ENCODE measurements around the gene CDC34. TPM values are rescaled to one million over a fixed set of nuclear protein-coding genes. Genes with fewer than 3 reads are reported as not detected.
A peak's percentile ranks its signal among the peaks of the same experiment; 100 is the strongest.

Gene CDC34
- total RNA-seq, 1 donor: 49.3 TPM

DNA sequence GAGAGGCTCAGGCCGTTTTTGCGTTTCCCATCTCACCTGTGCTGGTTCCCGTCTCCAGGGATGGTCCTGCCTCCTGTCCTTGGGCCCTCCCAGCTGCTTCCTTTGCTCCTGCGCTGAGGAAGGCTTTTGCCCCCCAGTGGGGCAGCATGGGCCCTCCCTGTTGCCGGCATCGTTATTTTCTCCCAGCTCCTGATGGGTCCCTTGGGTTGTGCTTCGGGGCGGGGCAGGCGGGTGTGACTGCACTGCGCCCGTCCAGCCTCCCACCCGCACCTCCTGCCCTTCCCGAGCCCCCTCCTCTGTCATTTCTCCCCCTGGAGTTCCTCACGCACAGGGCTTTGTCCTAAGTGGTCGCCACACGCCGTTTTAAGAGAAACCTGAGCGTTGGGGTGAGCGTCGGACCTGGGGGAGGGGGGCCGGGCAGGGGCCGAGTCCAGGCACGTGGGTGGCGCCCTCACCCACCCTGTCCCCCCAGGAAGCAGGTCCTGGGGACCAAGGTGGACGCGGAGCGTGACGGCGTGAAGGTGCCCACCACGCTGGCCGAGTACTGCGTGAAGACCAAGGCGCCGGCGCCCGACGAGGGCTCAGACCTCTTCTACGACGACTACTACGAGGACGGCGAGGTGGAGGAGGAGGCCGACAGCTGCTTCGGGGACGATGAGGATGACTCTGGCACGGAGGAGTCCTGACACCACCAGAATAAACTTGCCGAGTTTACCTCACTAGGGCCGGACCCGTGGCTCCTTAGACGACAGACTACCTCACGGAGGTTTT, 9.5 kb downstream of the CDC34 start:
- no peak for DNase-seq (ENCODE audit: low read depth in 2 of 3, low spot score in 2 of 3)

DNA sequence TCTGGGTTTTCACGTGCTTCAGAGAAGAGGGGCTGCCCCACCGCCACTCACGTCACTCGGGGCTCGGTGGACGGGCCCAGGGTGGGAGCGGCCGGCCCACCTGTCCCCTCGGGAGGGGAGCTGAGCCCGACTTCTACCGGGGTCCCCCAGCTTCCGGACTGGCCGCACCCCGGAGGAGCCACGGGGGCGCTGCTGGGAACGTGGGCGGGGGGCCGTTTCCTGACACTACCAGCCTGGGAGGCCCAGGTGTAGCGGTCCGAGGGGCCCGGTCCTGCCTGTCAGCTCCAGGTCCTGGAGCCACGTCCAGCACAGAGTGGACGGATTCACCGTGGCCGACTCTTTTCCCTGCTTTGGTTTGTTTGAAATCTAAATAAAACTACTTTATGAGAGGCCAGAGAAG, 10.1 kb downstream of the CDC34 start:
- no peak for DNase-seq (ENCODE audit: low read depth in 2 of 3, low spot score in 2 of 3)

DNA sequence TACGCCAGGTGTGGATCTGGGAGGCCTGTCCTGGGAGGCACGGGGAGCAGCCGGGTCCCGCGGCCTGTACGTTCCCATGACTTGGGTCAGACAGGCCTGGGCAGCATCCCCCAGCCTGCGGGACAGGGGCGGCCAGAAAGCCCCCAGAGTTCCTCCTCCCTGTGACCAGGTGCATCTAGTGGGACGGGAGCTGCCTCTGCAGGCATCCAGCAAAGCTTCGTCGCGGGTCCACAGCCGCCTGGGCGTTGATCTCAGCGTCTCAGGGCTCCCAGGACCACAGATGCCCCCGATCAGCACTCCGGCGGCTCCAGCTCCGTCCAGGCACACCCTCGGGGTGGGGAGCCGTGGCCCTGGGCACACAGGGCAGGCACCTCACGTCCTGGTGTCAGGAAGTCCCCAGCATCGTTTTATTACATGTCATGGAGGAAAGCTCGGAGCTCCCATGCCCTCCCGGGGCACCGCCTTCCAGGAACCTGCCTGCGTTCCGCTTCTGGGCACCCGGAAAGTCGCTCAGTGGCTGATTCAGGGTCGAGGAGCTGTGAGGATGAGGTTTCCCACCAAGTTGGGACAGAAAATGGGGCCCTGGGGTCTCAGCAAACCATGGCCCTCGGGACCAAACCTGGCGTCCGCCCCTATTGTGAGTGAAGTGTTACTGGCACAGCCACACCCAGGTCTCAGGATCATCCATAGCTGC, 10.8 kb downstream of the CDC34 start:
- DNase-seq (ENCODE audit: low read depth in 2 of 3, low spot score in 2 of 3): no peak

DNA sequence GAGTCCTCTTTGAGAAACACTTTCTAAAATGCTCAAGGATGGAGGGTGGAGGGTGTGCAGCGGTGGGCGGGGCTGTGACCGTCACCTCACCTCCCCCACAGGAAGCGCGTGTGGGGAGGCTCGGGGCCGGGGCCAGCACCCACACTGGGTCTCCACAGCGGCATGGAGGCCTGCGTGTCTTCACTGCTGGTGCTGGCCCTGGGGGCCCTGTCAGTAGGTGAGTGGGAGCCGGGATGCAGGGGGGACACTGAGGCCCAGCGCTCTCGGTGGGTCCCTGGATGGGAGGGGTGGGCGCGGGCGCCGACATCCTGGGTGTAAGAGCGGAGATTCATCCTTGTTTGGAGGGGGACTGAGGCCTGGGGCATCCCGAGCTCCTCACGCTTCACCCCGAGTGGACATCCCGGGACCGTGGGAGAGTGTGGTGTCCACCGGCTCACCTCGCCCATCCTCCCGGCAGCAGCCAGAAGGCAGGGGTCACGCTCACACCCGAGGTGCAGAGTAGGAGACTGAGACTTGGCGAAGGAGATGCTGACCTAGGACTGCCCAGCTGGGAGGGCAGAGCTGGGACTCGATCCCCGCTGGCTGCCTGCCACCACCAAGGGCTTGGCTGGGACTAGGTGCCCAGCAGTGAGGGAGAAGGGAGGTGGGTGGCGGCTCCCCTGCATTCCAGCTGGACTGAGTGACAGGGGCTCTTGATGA, 12.5 kb downstream of the CDC34 start, which contains the start of gene GZMM:
TSS of gene GZMM (plus strand) at position 144 of the 699 bp plus-strand sequence. CDS start at position 163, 19 bp downstream.
- DNase-seq (ENCODE audit: low read depth in 2 of 3, low spot score in 2 of 3): peak in 2 of 3 donors; percentile 32 to 49

GRCh38 chr19:547117-547516, 15.6 kb downstream of the CDC34 start:
- no peak for DNase-seq (ENCODE audit: low read depth in 2 of 3, low spot score in 2 of 3)

GRCh38 chr19:547836-548720, 16.5 kb downstream of the CDC34 start:
- DNase-seq (ENCODE audit: low read depth in 2 of 3, low spot score in 2 of 3): no peak

DNA sequence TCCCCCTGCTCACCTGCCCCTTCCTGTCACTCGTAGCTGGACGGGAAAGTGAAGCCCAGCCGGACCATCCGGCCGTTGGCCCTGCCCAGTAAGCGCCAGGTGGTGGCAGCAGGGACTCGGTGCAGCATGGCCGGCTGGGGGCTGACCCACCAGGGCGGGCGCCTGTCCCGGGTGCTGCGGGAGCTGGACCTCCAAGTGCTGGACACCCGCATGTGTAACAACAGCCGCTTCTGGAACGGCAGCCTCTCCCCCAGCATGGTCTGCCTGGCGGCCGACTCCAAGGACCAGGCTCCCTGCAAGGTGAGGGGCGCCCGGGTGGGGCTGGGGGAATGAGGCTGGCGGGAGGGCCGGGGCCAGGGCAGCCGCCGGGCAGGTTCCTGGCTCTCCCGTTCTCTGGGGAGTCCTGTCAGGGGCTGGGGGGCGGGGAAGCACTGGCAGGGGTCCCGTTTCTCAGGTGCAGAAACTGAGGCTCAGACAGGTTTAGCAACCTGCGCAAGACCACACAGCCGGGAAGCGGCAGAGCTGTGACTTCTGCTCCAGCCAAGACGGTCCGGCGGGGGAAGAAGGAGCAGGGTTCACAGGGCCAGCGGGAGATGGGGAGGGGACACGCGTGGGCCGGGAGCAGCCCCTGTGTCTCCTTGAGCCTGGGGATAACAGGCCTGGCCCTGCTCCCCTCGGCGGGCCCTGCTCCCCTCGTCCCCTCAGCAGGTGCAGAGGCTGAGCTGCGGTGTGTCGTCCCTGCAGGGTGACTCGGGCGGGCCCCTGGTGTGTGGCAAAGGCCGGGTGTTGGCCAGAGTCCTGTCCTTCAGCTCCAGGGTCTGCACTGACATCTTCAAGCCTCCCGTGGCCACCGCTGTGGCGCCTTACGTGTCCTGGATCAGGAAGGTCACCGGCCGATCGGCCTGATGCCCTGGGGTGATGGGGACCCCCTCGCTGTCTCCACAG, 17.6 kb downstream of the CDC34 start:
- DNase-seq (ENCODE audit: low read depth in 2 of 3, low spot score in 2 of 3): no peak

- DNase-seq (ENCODE audit: low read depth in 2 of 3, low spot score in 2 of 3): no peak
These were observed 23.3 kb downstream of the CDC34 start for GRCh38 chr19:554817-555216.

DNA sequence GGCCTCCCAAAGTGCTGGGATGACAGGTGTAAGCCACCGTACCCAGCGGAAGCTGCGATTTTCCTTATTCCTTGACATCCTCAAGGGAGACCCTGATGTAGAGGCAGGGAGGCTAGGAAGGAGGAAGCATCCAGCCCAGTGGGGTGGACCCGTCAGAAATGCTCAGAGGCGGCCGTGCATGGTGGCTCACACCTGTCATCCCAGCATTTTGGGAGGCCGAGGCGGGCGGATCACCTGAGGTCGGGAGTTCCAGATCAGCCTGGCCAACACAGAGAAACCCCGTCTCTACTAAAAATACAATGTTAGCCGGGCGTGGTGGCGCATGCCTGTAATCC, 23.9 kb downstream of the CDC34 start:
- DNase-seq (ENCODE audit: low read depth in 2 of 3, low spot score in 2 of 3): no peak

GRCh38 chr19:556611-557382, 25.2 kb downstream of the CDC34 start:
- DNase-seq (ENCODE audit: low read depth in 2 of 3, low spot score in 2 of 3): no peak

GRCh38 chr19:558770-559439, 27.3 kb downstream of the CDC34 start:
- DNase-seq (ENCODE audit: low read depth in 2 of 3, low spot score in 2 of 3): no peak

DNA sequence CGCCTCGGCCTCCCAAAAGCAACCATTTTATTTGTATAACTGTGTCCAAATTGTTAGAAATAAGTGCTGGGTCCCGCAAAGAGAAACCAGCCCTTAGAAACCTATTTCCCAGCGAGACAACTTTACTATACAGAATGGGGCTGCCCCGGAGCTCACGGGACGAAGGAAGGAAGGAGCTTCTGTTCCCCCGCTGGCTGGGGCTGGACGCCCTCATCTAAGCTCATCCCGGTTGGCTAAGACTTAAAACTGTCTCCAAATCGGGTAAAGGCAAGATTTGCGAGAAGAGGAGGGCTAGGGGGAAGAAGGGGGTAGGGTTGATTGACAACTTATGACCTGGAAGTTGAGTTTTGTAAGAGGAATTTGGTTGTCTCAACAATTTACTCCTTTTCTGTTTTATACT, 28.6 kb downstream of the CDC34 start:
- no peak for DNase-seq (ENCODE audit: low read depth in 2 of 3, low spot score in 2 of 3)

GRCh38 chr19:566403-566802, 34.8 kb downstream of the CDC34 start:
- DNase-seq (ENCODE audit: low read depth in 2 of 3, low spot score in 2 of 3): no peak

GRCh38 chr19:566844-567243, 35.3 kb downstream of the CDC34 start:
- DNase-seq (ENCODE audit: low read depth in 2 of 3, low spot score in 2 of 3): no peak

GRCh38 chr19:567296-567900, 35.8 kb downstream of the CDC34 start:
- no peak for DNase-seq (ENCODE audit: low read depth in 2 of 3, low spot score in 2 of 3)

DNA sequence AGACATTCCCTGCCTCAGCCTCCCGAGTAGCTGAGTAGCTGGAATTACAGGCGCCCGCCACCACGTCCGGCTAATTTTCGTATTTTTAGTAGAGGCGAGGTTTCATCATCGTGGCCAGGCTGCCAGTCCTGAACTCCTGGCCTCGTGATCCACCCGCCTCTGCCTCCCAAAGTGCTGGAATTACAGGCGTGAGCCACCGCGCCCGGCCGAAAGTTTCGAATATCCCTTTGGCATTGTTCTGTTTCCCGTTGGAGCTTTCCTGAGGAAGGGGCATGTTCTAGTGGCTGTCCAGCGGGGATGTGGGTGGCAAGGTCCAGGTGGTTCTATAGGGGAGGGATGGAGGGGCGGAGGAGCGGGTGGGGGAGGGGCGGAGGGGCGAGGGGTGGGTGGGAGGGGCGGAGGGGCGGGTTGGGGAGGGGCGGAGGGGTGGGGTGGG, 38.7 kb downstream of the CDC34 start:
- no peak for DNase-seq (ENCODE audit: low read depth in 2 of 3, low spot score in 2 of 3)

GRCh38 chr19:570937-571565, 39.5 kb downstream of the CDC34 start:
- DNase-seq (ENCODE audit: low read depth in 2 of 3, low spot score in 2 of 3): peak in 2 of 3 donors; percentile 69 to 78

Measured in hematopoietic multipotent progenitor cell (in vitro differentiated cells).